ENCODE measurements around the gene ANAPC5.
"Not testable (repeated sequence)": the region's sequence is repeated elsewhere in the genome, so short reads cannot be mapped to it uniquely, and the experiment has no call there.

The ANAPC5 gene

DNA sequence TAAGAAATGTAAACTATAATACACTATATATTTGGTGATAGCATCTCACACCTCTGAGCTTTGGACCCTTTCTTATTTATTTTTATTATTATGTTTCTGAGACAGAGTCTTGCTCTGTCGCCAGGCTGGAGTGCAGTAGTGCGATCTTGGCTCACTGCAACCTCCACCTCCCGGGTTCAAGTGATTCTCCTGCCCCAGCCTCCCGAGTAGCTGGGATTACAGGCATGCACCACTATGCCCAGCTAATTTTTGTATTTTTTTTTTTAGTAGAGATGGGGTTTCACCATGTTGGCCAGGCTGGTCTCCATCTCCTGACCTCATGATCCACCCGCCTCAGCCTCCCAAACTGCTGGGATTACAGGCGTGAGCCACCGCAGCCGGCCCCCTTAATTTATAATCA, 44.8 kb downstream of the ANAPC5 start:
- DNase-seq, result not testable (repeated sequence)

GRCh38 chr12:121304306-121304705, 47.9 kb downstream of the ANAPC5 start:
- DNase-seq, result no peak

DNA sequence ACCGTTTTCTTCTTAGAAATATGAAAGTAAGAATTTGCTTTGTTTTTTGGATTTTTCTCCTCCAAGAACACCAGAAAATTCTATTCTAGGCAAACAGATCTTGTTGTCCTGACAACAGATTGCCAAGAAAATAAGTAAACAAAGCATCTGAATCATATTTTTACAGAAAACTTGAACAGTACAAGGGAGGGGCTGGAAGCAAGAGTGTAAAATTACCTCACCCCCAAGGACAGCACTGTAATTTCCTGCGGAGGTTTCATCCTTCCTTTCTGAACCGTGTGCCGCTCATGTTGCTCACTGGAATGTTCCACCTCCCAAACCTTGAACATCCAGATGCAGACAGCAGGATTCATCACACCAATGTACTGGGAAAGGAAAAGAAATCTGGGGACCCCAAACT, 50.3 kb downstream of the ANAPC5 start:
- DNase-seq, result no peak

- DNase-seq, result no peak
Measured at GRCh38 chr12:121300083-121300819, 52.0 kb downstream of the ANAPC5 start.

GRCh38 chr12:121299662-121300061, 52.5 kb downstream of the ANAPC5 start:
- DNase-seq, result no peak

- not testable (repeated sequence) for DNase-seq
Measured at GRCh38 chr12:121298411-121298810, 53.8 kb downstream of the ANAPC5 start.

GRCh38 chr12:121297435-121297991, 54.7 kb downstream of the ANAPC5 start:
- no peak for DNase-seq

GRCh38 chr12:121296618-121297434, 55.4 kb downstream of the ANAPC5 start, which contains the start of gene CAMKK2:
CAMKK2 (minus strand) TSS chr12:121296709; CDS start chr12:121274526, 22,183 bp downstream.
- DNase-seq, result peak; percentile 81

- DNase-seq, result no peak
Measured at GRCh38 chr12:121295746-121296617, 56.2 kb downstream of the ANAPC5 start.

DNA sequence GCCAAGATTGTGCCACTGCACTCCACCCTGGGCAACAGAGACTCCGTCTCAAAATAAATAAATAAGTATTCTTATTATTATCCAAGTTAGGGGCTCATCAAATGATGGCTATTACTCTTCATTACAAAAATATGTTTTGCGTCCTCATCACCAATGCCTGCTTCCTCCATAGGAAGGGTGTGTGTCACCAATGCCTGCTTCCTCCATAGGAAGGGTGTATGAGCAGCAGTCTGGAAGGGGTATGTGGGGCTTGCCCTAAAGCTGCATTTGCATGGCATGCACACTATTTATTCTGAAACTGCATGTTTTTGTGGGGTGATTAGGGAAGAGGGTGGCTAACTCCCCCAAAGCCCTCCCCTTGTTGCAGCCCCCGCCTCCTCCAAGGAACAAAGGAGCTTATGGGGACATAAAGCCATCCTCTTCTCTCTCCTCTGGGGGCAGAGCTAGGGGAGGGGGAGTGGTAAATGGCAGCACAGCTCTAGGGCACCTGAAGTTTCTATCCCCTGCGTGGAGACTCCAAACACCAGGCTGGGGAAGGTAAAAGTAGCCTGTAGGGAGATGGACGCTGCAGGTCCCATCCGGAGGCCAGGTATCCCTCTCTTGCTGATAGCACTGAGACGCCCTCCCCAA, 57.0 kb downstream of the ANAPC5 start:
- no peak for DNase-seq

DNA sequence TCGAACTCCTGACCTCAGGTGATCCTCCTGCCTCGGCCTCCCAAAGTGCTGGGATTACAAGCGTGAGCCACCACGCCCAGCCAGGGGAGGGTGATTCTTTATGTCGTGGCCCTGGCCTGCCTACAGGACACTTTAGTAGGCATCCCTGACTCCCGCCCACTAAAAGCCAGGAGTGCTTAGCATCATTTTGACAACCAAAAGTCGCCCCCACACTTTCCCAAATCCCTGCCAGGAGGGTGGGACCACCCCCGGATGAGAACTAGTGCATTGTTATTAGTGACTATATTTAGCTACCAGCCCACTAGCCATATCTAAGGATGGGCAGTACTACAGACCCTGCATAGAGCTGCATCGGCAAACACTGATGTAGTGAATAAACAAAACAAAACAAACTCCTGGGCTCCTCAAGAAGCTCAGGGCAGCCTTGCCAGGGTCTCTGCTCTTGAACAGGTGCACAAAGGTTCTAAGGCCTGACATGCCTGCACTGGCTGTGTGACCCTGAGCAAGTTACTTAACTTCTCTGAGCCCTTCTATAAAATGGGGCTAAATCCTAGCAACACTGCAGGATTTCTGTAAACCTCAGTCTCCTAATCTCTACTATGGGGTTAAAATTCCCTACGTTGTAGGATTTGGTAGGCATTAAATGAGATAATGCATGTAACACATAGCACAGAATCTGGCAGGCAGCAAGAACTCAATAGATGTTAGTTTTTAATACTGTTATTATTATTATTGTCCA, 57.9 kb downstream of the ANAPC5 start:
- DNase-seq, result no peak

DNA sequence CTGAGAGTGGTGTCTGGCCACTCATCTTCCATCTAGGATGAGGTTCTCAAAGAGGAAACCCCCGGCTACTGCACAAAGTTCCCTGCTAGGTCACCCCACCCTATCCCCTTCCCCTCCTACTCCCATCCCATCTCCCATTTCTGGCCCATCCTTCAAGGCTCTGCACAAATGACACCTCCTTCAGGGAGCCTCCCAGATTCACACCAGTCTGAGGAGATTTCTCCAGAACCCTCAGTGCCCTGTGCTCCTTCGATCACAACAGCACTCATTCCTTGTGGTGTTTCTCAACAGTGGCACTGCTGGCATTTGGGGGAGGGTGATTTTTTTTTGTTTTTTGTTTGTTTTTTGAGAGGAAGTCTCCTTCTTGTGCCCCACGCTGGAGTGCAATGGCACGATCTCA, 58.6 kb downstream of the ANAPC5 start:
- DNase-seq, result no peak

GRCh38 chr12:121290410-121290809, 61.8 kb downstream of the ANAPC5 start:
- no peak for DNase-seq

DNA sequence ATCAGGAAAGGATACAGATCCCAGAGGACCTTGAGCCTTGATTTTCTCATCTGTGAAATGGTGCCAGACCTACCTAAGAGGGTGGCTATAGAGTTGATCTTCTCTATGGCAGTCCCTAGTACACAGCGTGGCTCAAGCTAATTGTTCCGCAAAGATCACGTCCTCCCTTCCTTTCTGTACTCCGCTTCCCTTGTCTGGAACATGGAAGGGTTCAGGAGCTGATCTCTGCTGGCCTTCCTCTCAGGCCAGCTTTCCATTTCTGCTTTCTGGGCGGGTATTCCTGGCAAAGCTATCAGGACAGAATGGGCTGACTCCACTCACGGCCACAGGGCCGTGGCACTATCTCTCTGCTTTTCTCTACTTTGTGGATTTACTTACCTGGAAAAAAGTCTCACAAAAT, 62.2 kb downstream of the ANAPC5 start:
- DNase-seq, result no peak

GRCh38 chr12:121288986-121289385, 63.2 kb downstream of the ANAPC5 start:
- DNase-seq, result no peak

- DNase-seq, result no peak
Measured at GRCh38 chr12:121288158-121288845, 63.9 kb downstream of the ANAPC5 start.

GRCh38 chr12:121287267-121287954, 64.8 kb downstream of the ANAPC5 start:
- no peak for DNase-seq

DNA sequence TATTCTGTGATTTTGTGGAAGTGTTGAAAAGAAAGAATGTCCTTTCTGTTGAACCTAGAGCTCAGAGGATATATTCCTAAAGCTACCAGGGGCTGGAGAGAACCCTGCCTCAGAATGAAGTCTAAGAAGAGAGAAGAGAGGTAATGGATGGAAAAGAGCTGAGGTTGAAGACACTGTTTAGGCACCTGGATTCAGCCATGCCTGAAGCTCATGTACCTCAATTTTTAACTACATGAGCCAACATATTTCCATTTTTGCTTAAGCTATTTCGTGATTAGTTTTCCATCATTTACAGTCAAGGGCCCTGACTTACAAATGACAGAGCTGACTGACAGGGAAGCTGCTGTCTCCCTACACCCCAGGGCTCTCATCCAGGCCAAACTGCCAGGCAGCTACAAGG, 66.4 kb downstream of the ANAPC5 start:
- DNase-seq, result no peak

DNA sequence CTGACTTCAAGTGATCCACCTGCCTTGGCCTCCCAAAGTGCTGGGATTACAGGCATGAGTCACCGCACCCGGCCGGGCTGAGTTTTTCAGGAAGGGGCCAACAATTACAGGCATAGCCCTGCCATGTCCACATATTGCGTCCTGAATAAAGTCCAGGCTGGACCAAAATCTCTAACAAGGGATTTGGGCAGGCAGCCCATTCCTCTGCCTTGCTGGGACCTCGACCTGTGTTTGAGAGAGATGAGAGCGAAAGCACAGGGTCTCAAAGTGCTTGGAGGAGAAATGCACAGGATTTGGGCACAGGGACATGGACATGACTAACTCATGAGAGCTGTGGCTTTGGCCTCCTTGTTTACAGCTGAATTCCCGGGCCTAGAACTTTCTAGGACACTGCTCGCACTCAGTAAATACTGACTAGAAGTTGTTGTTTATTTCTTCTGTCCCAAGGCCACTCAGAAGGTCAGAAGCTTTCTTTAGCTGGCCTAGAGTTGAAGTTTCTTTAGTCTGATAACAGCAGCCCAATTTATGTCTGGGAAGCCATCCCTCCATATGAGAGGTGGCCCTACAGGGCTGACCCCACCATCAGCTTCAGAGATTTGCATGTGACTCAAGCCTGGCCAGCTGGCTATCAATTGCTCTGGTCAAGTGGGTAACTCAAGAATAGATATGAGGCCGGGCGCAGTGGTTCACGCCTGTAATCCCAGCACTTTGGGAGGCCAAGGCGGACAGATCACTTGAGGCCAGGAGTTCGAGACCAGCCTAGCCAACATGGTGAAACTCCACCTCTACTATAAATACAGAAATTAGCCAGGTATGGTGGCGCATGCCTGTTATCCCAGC, 67.4 kb downstream of the ANAPC5 start:
- no peak for DNase-seq

Measured in effector CD4-positive, alpha-beta T cell (primary cell).